Measurements from ENCODE around the gene ADIPOR1. TPM values are rescaled to one million over a fixed set of nuclear protein-coding genes. Genes with fewer than 3 reads are reported as not detected.

The ADIPOR1 gene
- total and polyA plus RNA-seq, 2 of the 4 experiments (the other 2 are of a cell fraction) = 82.7 to 92.5 TPM

GRCh38 chr1:202991112-202991511 lies 33.0 kb upstream of the ADIPOR1 start:
- Histone ChIP-seq H4K20me1 (ENCODE audit: insufficient read depth, low read length) (no peaks in the 10 kb centered on the region), H3K14ac (replicated peaks; ENCODE audit: low read depth, low read length) (no peak overlapping the region), H3K9ac (ENCODE audit: low read depth, low read length) (no peak overlapping the region), H2AK5ac (ENCODE audit: low read depth, low read length) (no peak overlapping the region), H3K27me3 (ENCODE audit: control insufficient read depth, insufficient read depth, low read length) (peaks cover 48% of the 10 kb centered on the region), H3K23ac (ENCODE audit: low read depth, low read length) (no peak overlapping the region), H3K4ac (ENCODE audit: low read depth, low read length) (no peak overlapping the region), H2AK9ac (replicated peaks; ENCODE audit: low read depth, low read length, poor library complexity) (no peak overlapping the region), H3K79me1 (ENCODE audit: low read depth in 1 of 2, low read length in 2 of 2) (no peaks in the 10 kb centered on the region), H3K4me3 (ENCODE audit: insufficient read depth, low read depth, low read length) (no peak overlapping the region), H3K4me2 (ENCODE audit: low read depth, low read length) (no peak overlapping the region), H3K9me1 (ENCODE audit: insufficient read depth, low read length) (0 out of 2 replicates have a peak, but pooled peaks cover 5% of the 10 kb centered on the region), H3K4me1 (ENCODE audit: control insufficient read depth, insufficient read depth, low read length) (no peaks in the 10 kb centered on the region), H4K5ac (ENCODE audit: low read depth, low read length) (no peak overlapping the region), H3K27ac (ENCODE audit: insufficient read depth, low read length) (no peak overlapping the region), H3K18ac (ENCODE audit: low read depth, low read length) (no peak overlapping the region), H2BK5ac (ENCODE audit: low read depth, low read length, poor library complexity, severe bottlenecking) (no peak overlapping the region), H2BK120ac (ENCODE audit: low read depth, low read length) (no peak overlapping the region), H3K56ac (ENCODE audit: extremely low read depth, insufficient read depth, low read length) (no peak overlapping the region), H2BK20ac (ENCODE audit: low read depth, low read length) (no peak overlapping the region), H4K8ac (ENCODE audit: low read depth in 2 of 2, low read length in 2 of 2) (no peak overlapping the region), H2BK15ac (ENCODE audit: low read depth, low read length) (no peak overlapping the region), H3K9me3 (ENCODE audit: control insufficient read depth, insufficient read depth, low read length) (0 out of 2 replicates have a peak, but pooled peaks cover 3% of the 10 kb centered on the region), H2AFZ (replicated peaks; ENCODE audit: low read length, poor library complexity) (no peak overlapping the region), H3K36me3 (ENCODE audit: control insufficient read depth, insufficient read depth, low read length) (no peaks in the 10 kb centered on the region), H4K91ac (ENCODE audit: insufficient read depth, low read depth, low read length) (no peak overlapping the region)
- DNase-seq (no peak), ATAC-seq (ENCODE audit: low read depth) (no peak)
- no TSS peak for BruUV-seq (replicated peaks)
- ChIA-PET POLR2A (ENCODE audit: unreplicated experiment) (no interaction called here), CTCF (no interaction called here)
- in situ Hi-C loops (cut with MboI; ENCODE audit: low sequenced_read_pairs) = no loop called here
- intact Hi-C loops (cut with micrococcal nuclease) = loop anchor here (10.0 kb wide), 1 partner anchor 236 kb away; no protein-coding TSS in a partner anchor
- TF ChIP-seq RAD21 (IDR thresholded peaks at IDR 0.05; ENCODE audit: low read length) = no peak
- no peak for TF ChIP-seq CEBPB (IDR thresholded peaks at IDR 0.05; ENCODE audit: low read depth, low read length)
- dilution Hi-C loops (cut with HindIII; ENCODE audit: low sequenced_read_pairs, unreplicated experiment) = no loop called here

Data from IMR-90 (cell line).